ENCODE data around the gene RPS6KC1. TPM values are rescaled to one million over a fixed set of nuclear protein-coding genes. Genes with fewer than 3 reads are reported as not detected.

Gene RPS6KC1
- total and polyA plus RNA-seq, 2 of the 4 experiments (the other 2 are of a cell fraction), result 7.9 to 23.7 TPM

GRCh38 chr1:213067352-213067751 is 16.3 kb downstream of the RPS6KC1 start:
- POLR2A ChIA-PET (ENCODE audit: unreplicated experiment), result no interaction called here
- no peak overlapping the region for H2BK5ac ChIP-seq (ENCODE audit: low read depth, low read length, poor library complexity, severe bottlenecking)
- no peak overlapping the region for H2BK20ac ChIP-seq (ENCODE audit: low read depth, low read length)
- H4K5ac ChIP-seq (ENCODE audit: low read depth, low read length), result no peak overlapping the region
- CTCF ChIA-PET, result no interaction called here
- DNase-seq, result no peak
- H2BK15ac ChIP-seq (ENCODE audit: low read depth, low read length), result no peak overlapping the region
- no peak overlapping the region for H4K91ac ChIP-seq (ENCODE audit: insufficient read depth, low read depth, low read length)
- H2BK120ac ChIP-seq (ENCODE audit: low read depth, low read length), result no peak overlapping the region
- dilution Hi-C loops (cut with HindIII; ENCODE audit: low sequenced_read_pairs, unreplicated experiment) (no loop called here), in situ Hi-C loops (cut with MboI; ENCODE audit: low sequenced_read_pairs) (no loop called here), intact Hi-C loops (cut with micrococcal nuclease) (no loop called here)
- no peak overlapping the region for H3K27ac ChIP-seq (ENCODE audit: insufficient read depth, low read length)
- WGBS, 2 experiments (ENCODE audit: extremely low coverage in 2 of 2, insufficient read length in 1 of 2), result no CpG with 5 or more reads among the region's 1 CpG
- no peak overlapping the region for H3K23ac ChIP-seq (ENCODE audit: low read depth, low read length)
- no peak; the same call in 1 of the 2 replicates for ATAC-seq (ENCODE audit: low read depth)
- H3K56ac ChIP-seq (ENCODE audit: extremely low read depth, insufficient read depth, low read length), result no peak overlapping the region
- peaks cover 8% of the 10 kb centered on the region; the same call in 1 of the 2 replicates for H4K20me1 ChIP-seq (ENCODE audit: insufficient read depth, low read length)
- peaks cover 3% of the 10 kb centered on the region; the same call in 1 of the 2 replicates for H3K9me1 ChIP-seq (ENCODE audit: insufficient read depth, low read length)
- H2AK9ac ChIP-seq (replicated peaks; ENCODE audit: low read depth, low read length, poor library complexity), result no peak overlapping the region
- no peak for TF ChIP-seq MAZ (IDR thresholded peaks at IDR 0.05; ENCODE audit: borderline replicate concordance, low read depth, low read length)
- no peak for TF ChIP-seq RFX5 (IDR thresholded peaks at IDR 0.05; ENCODE audit: low read depth, low read length)
- 0 out of 2 replicates have a peak, but pooled peaks have one; percentile 2 for TF ChIP-seq CEBPB (IDR thresholded peaks at IDR 0.05; ENCODE audit: low read depth, low read length)
- peaks cover 16 to 31% of the 10 kb centered on the region in 2 experiments for H3K79me1 ChIP-seq (ENCODE audit: low read depth in 1 of 2, low read length in 2 of 2)
- H3K27me3 ChIP-seq (ENCODE audit: control insufficient read depth, insufficient read depth, low read length), result no peaks in the 10 kb centered on the region
- no peak overlapping the region for H3K4me3 ChIP-seq (ENCODE audit: insufficient read depth, low read depth, low read length)
- H3K4ac ChIP-seq (ENCODE audit: low read depth, low read length), result no peak overlapping the region
- H3K14ac ChIP-seq (replicated peaks; ENCODE audit: low read depth, low read length), result 0 out of 2 replicates have a peak overlapping the region, but pooled peaks have one; percentile 7
- no TSS peak for BruUV-seq (replicated peaks)
- no peaks in the 10 kb centered on the region for H3K36me3 ChIP-seq (ENCODE audit: control insufficient read depth, insufficient read depth, low read length)
- no peaks in the 10 kb centered on the region for H3K4me1 ChIP-seq (ENCODE audit: control insufficient read depth, insufficient read depth, low read length)
- no peak overlapping the region for H2AK5ac ChIP-seq (ENCODE audit: low read depth, low read length)
- H3K9ac ChIP-seq (ENCODE audit: low read depth, low read length), result no peak overlapping the region
- no peak overlapping the region for H2AFZ ChIP-seq (replicated peaks; ENCODE audit: low read length, poor library complexity)
- no peak overlapping the region for H4K8ac ChIP-seq (ENCODE audit: low read depth in 2 of 2, low read length in 2 of 2)
- H3K4me2 ChIP-seq (ENCODE audit: low read depth, low read length), result no peak overlapping the region
- H3K9me3 ChIP-seq (ENCODE audit: control insufficient read depth, insufficient read depth, low read length), result no peaks in the 10 kb centered on the region
- H3K18ac ChIP-seq (ENCODE audit: low read depth, low read length), result no peak overlapping the region
